ENCODE measurements around the gene CAST.

Gene CAST

DNA sequence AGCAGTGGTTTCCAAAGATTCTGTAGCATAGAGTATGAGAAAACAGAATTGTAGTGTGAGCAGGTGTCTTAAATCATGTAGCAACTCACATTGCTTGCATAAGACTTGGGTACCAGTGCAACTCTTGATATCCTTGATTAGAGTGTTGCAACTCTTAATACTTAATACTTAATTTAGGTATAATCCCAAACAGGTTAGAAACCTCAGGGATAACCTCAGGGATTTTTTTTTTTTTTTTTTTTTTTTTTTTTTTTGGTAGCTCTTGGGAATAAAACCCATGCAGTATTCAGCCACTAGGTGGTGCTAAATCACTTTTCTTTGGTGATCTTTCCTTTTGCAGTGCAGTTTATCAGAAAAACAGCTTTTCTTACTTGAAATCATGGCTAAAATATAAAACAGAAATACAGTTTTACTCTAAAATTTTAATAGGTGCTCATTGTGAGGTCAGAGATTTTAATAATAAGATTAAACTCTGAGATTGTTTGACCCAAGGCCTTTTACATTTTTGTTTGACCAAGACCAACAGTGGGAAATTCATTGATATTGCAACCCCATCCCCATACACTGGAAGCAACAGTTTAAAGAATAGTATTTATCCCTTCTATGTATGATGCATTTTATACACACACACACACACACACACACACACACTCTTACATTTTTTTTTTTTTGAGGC lies 90.3 kb downstream of the CAST start:
- TF ChIP-seq, protein P1, sequence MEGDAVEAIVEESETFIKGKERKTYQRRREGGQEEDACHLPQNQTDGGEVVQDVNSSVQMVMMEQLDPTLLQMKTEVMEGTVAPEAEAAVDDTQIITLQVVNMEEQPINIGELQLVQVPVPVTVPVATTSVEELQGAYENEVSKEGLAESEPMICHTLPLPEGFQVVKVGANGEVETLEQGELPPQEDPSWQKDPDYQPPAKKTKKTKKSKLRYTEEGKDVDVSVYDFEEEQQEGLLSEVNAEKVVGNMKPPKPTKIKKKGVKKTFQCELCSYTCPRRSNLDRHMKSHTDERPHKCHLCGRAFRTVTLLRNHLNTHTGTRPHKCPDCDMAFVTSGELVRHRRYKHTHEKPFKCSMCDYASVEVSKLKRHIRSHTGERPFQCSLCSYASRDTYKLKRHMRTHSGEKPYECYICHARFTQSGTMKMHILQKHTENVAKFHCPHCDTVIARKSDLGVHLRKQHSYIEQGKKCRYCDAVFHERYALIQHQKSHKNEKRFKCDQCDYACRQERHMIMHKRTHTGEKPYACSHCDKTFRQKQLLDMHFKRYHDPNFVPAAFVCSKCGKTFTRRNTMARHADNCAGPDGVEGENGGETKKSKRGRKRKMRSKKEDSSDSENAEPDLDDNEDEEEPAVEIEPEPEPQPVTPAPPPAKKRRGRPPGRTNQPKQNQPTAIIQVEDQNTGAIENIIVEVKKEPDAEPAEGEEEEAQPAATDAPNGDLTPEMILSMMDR (IDR thresholded peaks at IDR 0.05; ENCODE audit: insufficient read depth, missing control alignments), result peak; percentile 59
- no peak for FAIRE-seq
- no peak for DNase-seq (ENCODE audit: insufficient read length, low spot score)

DNA sequence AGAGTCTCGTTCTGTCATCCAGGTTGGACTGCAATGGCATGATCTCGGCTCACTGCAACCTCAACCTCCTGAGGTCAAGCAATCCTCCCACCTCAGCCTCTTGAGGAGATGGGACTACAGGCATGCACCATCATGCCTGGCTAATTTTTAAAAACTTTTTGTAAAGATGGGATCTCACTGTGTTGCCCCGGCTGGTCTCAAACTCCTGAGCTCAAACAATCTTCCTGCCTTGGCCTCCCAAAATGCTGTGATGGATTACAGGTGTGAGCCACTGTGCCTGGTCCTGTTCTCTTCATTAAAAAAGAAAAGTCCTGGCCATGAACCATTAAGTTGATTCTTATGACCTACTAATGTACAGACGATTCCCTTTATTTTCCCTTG lies 90.8 kb downstream of the CAST start:
- FAIRE-seq (no peak), DNase-seq (ENCODE audit: insufficient read length, low spot score) (no peak)
- TF ChIP-seq, protein P1 (IDR thresholded peaks at IDR 0.05; ENCODE audit: insufficient read depth, missing control alignments), result no peak

DNA sequence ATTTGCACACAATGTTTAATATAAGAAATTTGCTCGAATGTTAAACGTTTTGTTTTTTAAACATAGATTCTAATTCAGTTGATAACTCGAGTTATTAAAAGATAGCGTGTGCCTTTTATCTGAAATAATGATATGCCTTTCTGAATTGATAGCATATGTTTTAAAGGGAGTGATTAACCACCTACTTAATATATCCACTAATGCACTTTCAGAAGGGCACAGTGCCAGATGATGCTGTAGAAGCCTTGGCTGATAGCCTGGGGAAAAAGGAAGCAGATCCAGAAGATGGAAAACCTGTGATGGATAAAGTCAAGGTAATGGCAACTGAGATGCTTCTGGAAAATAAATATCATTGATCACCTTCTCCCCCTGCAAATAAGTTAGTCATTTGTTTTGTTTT lies 91.7 kb downstream of the CAST start:
- no peak for FAIRE-seq

DNA sequence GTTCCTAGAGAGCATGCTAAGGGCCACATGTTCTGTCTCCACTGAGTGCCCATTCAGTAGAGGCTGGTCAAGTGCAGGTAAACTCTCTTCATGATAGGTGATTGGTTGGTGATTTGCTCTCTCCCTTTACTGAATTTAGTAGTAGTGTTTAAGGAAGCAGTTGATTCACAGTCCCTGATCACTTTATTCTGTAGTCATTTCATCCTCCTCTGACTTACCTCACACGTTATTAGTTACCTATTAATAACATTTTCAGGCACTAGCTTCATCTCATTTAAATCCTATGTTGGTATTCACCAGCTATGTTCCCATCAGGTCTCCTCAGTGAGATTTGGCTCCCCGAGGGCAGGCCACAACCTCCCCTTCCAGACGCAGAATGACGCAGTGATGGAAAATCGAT lies 93.7 kb downstream of the CAST start:
- DNase-seq (ENCODE audit: insufficient read length, low spot score) (no peak), FAIRE-seq (no peak)
- TF ChIP-seq, protein P1 (IDR thresholded peaks at IDR 0.05; ENCODE audit: insufficient read depth, missing control alignments), result no peak

More for the DNA sequence above, 91.7 kb downstream of the CAST start:
- TF ChIP-seq, protein P1 (IDR thresholded peaks at IDR 0.05; ENCODE audit: insufficient read depth, missing control alignments), result no peak
- DNase-seq (ENCODE audit: insufficient read length, low spot score), result no peak

DNA sequence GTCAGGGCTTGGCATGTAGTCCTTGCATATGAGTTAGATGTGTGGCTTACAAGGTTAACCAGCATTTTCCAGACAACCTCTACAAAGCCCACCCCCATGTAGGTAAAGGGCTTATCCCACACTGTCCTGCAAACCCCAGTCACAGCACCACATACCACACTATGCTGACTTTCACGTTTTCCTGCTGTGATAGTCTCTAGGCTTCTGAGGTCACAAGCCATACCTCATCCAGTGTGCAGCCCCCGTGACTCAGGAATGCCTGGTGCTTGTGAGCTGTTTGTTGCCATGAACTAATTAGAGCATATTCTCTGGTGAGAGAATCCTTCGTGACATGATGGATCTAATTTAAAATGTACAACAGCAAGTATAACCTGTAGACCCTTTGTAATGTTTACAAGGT lies 94.8 kb downstream of the CAST start:
- no peak for FAIRE-seq
- DNase-seq (ENCODE audit: insufficient read length, low spot score), result no peak
- TF ChIP-seq, protein P1 (IDR thresholded peaks at IDR 0.05; ENCODE audit: insufficient read depth, missing control alignments), result no peak

DNA sequence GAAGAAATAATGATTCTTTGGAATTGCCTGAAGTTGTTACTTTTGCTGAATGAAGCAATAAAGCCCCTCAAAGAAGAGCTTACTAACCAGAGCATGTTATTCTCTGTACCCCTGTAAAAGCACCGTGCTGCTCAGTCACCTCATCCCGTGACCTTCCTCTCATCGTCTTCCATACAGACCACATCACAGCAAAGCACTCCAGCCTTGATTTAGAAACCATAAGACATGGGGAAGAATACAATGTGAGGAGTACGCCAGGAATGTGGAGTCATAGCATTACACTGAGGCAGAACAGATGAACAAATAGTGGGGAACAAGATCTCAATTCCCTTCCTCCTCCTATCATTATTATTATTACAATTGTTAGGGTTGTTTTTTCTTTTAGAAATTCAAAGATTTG lies 96.4 kb downstream of the CAST start:
- no peak for FAIRE-seq

DNA sequence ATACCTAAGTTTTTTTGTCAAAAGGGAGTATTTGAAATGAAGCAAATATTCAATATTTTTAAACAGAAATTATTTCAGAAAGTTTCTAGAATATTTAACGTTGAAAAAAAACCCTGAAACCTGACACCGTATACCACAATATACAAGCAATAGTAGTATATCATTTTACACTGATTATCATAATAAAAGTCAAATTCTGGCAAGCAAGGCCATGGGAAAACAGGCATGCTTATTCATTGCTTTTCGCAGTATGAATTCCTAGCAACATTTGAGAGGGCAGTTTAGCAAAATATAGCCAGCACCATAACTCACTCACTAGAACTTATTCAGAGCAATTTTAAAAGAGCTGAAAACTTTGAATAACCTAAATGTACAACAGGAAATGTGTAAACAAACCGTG lies 99.4 kb downstream of the CAST start:
- FAIRE-seq (no peak), DNase-seq (ENCODE audit: insufficient read length, low spot score) (no peak)
- TF ChIP-seq, protein P1 (IDR thresholded peaks at IDR 0.05; ENCODE audit: insufficient read depth, missing control alignments), result no peak

More for the DNA sequence above, 96.4 kb downstream of the CAST start:
- TF ChIP-seq, protein P1 (IDR thresholded peaks at IDR 0.05; ENCODE audit: insufficient read depth, missing control alignments), result no peak
- no peak for DNase-seq (ENCODE audit: insufficient read length, low spot score)
